D721Med (cell line): ENCODE measurements around the gene DPEP2.

ENCODE experiments used
- DNase-seq: peaks from one replicate; pipeline ENCODE4 v3.0.0; 2011; ENCODE audit warnings: low spot score; ENCODE audit not compliant: insufficient read length
- FAIRE-seq: peaks from 2 replicates; lab custom pipeline; 2011; peaks lifted over from hg19 to GRCh38; lab: Jason Lieb, UNC
- TF ChIP-seq, protein P1 (sequence below): IDR thresholded peaks from 2 replicates; pipeline ENCODE4 v1.5.1; 2012; ENCODE audit warnings: mild to moderate bottlenecking, control low read depth; ENCODE audit not compliant: insufficient read depth; ENCODE audit errors: missing control alignments

DPEP2 gene

DNA sequence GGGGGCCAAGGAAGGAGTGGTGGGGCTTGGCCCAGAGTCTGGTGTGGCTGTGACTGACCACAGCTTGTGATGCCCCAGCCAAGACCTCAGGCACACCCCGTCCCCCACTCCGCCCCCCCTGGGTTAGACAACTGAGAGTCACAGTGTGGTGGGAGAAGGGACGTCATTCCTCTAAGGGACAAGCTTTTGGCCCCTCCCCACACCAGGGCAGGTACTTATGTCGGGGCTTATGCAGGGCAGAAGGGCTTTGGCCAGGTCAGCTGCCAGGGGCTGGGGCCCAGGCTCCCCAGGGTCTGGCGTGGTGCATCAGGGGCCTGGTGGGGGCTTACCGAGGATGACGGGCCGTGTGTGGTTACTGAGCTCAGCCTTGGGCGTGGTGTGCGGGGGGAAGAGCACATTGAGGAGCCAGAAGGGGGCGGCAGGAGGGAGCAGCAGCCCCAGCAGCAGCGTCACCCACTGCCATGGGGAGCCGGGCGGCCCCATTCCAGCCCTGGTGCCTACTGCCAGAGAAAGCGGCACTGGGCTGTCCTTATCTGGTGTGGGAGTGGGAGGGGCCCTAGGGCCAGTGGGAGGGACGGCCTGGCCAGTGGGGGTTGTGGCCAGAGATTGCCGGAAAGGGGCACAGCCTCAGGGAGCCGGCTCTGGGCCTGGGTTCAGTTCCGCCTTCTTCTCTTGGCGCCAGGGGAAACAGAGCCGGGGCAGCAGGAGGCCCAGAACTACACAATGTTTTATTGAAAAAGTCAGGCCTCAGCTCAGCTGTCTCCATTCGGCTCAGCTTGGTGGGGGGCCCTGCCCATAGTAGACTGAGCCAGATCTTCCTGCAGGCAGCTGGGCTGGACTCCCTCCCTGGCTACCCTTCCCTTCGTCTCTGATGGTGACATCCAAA is 55.4 kb downstream of the DPEP2 start, which contains the start of gene LCAT:
Gene LCAT, minus strand, starts transcription at position 502 of the 886 bp plus-strand sequence. Its CDS starts 19 bp downstream, at position 483.
- TF ChIP-seq, protein P1, sequence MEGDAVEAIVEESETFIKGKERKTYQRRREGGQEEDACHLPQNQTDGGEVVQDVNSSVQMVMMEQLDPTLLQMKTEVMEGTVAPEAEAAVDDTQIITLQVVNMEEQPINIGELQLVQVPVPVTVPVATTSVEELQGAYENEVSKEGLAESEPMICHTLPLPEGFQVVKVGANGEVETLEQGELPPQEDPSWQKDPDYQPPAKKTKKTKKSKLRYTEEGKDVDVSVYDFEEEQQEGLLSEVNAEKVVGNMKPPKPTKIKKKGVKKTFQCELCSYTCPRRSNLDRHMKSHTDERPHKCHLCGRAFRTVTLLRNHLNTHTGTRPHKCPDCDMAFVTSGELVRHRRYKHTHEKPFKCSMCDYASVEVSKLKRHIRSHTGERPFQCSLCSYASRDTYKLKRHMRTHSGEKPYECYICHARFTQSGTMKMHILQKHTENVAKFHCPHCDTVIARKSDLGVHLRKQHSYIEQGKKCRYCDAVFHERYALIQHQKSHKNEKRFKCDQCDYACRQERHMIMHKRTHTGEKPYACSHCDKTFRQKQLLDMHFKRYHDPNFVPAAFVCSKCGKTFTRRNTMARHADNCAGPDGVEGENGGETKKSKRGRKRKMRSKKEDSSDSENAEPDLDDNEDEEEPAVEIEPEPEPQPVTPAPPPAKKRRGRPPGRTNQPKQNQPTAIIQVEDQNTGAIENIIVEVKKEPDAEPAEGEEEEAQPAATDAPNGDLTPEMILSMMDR = no peak
- DNase-seq (no peak), FAIRE-seq (no peak)

DNA sequence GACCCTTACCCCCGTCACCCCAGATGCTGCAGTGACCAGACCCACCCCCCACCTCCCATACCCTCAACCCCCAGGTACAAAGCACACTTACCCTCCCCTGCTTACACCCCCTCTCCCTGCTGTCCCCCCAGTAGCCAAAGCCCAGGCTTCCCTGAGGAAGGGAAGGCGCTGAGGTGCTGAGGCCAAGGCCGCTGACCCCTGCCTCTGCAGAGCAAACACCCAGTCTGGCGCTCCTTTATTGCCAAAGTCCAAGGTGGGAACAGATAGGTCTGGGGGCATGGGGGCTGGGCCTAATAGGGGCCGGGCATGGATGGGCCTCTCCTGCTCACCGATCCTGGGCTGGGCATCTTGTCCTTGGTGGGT is 56.0 kb downstream of the DPEP2 start:
- DNase-seq (no peak), FAIRE-seq (no peak)
- TF ChIP-seq, protein P1 = no peak

DNA sequence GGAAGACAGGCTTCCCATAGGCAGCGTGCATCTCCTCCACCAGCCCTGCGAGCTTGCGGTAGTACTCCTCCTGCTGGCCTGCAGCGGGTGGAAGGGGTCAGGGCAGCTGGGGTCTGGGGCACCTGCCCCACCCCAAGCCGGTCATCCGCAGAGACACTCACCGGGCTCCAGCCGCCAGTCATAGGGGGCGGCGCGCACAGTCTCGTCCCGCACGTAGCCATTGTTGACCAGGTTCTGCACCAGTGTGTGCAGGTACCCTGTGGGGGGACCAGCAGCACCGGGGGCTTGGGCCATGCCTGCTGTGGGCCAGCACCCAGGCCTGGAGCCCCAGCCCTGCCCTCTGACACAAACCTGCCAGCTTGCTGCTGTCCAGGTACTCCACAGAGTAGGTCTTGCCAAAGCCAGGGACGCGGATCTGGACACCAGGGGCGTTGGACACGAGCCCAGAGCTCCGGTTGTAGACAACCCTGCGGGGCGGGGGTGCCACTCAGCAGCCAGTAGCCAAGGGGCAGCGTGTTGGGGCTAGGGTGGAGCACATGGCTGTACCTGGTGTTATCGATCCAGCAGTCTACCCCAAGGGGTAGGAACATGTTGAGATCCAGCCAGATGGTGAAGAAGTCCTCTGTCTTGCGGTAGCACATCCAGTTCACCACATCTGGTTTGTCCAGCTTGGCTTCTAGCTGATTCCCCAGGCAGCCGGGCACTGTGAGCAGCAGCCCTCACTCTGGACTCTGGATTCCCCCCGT is 56.6 kb downstream of the DPEP2 start:
- FAIRE-seq (no peak), DNase-seq (no peak)
- TF ChIP-seq, protein P1 = no peak

DNA sequence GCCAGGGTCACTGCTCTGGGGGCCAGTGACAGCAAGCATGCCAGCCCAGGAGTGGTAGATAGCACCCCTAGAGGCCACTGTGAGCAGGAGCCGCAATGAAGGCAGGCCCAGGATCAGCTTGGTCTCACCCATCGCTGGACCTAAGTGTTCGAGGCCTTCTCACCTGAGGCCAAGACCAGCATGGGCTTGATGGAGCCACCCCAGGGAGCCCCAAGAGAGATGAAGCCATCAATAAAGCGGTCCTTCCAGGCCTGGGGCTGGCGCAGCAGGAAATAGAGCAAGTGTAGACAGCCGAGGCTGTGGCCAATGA is 57.1 kb downstream of the DPEP2 start:
- DNase-seq (no peak), FAIRE-seq (no peak)
- TF ChIP-seq, protein P1 = peak; percentile 58

DNA sequence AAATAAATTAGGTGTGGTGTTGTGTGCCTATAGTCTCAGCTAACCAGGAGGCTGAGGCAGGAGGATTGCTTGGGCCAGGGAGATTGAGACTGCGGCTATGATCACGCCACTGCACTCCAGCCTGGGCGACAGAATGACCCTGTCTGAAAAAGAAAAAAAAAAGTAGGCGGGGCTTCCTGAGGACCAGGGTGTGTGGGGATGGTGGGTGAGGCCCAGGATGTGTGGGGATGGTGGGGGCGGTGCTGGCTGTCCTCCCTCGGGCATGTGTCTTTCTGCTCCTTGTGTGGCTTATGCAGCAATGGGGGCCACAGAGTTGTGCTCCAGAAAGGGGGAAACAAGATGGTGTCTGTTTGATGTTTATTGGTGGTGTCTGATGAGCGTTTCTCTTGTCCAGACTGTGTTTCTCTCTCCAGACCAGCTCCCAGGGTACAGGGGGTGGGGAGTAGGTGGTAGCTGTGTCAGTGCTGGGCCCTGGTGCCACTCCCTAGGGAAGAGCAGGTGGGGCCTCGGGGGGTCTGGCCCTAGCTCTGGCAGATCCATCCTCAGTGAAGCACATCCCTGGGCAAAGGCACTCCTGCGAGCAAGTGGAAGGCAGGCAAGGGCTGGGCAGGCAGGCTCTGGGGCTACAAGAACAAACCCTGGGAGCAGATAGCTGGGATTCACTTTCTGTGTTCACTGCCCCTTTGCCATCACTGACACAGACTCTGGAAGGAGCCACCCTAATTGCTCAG is 57.6 kb downstream of the DPEP2 start:
- TF ChIP-seq, protein P1 = no peak
- FAIRE-seq (no peak), DNase-seq (no peak)

GRCh38 chr16:67940446-67941089 is 58.7 kb downstream of the DPEP2 start:
- no peak for DNase-seq
- FAIRE-seq = no peak
- TF ChIP-seq, protein P1 = no peak
